Neutrophil (primary cell): ENCODE measurements around the gene FAM78B.

Experiments used
- H3K27ac ChIP-seq: fragments of 200-600 bp; sonication (generic); 2 replicates; pipeline ENCODE4 v1.5.1; 2016; ENCODE audit warnings: mild to moderate bottlenecking, moderate library complexity
- H3K27me3 ChIP-seq: fragments of 200-600 bp; sonication (generic); 2 replicates; pipeline ENCODE4 v1.6.0; 2016; ENCODE audit warnings: mild to moderate bottlenecking
- H3K36me3 ChIP-seq: fragments of 200-600 bp; sonication (generic); 2 replicates; pipeline ENCODE4 v1.5.1; 2017
- H3K4me1 ChIP-seq, 2 experiments: fragments of 200-600 bp in 1 of 2; sonication (generic) in 1 of 2; 1 replicate in 1 of 2; 2 replicates in 1 of 2; pipeline versions ENCODE4 v1.5.1 to v1.6.1; 2013 to 2016; ENCODE audit warnings: low read depth in 1 of 2, low read length in 1 of 2, mild to moderate bottlenecking in 1 of 2, moderate library complexity in 1 of 2; ENCODE audit not compliant: control insufficient read depth in 1 of 2, insufficient read depth in 1 of 2
- H3K4me3 ChIP-seq, 2 experiments: fragments of 200-600 bp in 1 of 2; sonication (generic) in 1 of 2; 1 replicate in 1 of 2; 2 replicates in 1 of 2; pipeline ENCODE4 v1.5.1; 2013 to 2016; ENCODE audit warnings: low read depth in 1 of 2, low read length in 1 of 2, mild to moderate bottlenecking in 1 of 2, moderate library complexity in 1 of 2
- H3K9me3 ChIP-seq: fragments of 200-600 bp; sonication (generic); 2 replicates; pipeline ENCODE4 v1.5.1; 2016
- CTCF ChIP-seq: fragments of 200-600 bp; sonication (generic); IDR thresholded peaks from 2 replicates; pipeline ENCODE4 v1.5.1; 2016; ENCODE audit warnings: antibody characterized with exemption

Gene FAM78B

GRCh38 chr1:166026555-166026954 lies 140.2 kb downstream of the FAM78B start:
- Histone ChIP-seq H3K27ac (no peak overlapping the region), H3K4me1 (no peaks in the 10 kb centered on the region), H3K9me3 (no peaks in the 10 kb centered on the region), H3K36me3 (no peaks in the 10 kb centered on the region), H3K27me3 (no peaks in the 10 kb centered on the region), H3K4me3 (no peak overlapping the region)
- TF ChIP-seq CTCF, result no peak

GRCh38 chr1:166026143-166026542 lies 140.7 kb downstream of the FAM78B start:
- no peaks in the 10 kb centered on the region for H3K36me3 ChIP-seq
- TF ChIP-seq CTCF, result no peak
- no peaks in the 10 kb centered on the region for H3K27me3 ChIP-seq
- no peaks in the 10 kb centered on the region for H3K4me1 ChIP-seq
- no peak overlapping the region for H3K27ac ChIP-seq
- H3K4me3 ChIP-seq, result no peak overlapping the region
- no peaks in the 10 kb centered on the region for H3K9me3 ChIP-seq

- no peak for TF ChIP-seq CTCF
- Histone ChIP-seq H3K4me3 (no peak overlapping the region), H3K9me3 (no peaks in the 10 kb centered on the region), H3K27ac (no peak overlapping the region), H3K27me3 (no peaks in the 10 kb centered on the region), H3K36me3 (no peaks in the 10 kb centered on the region), H3K4me1 (no peaks in the 10 kb centered on the region)
These were observed 146.6 kb downstream of the FAM78B start for GRCh38 chr1:166020210-166020609.
